Measurements from ENCODE around the gene SPOCD1. TPM values are rescaled to one million over a fixed set of nuclear protein-coding genes. Genes with fewer than 3 reads are reported as not detected.

SPOCD1 gene
- total RNA-seq, 1 donor from 2014 or later, result 0.56 TPM

- H3K4me1 Mint-ChIP-seq, result peaks cover 13% of the 10 kb centered on the region
- H3K27me3 Mint-ChIP-seq (ENCODE audit: low read depth), result no peaks in the 10 kb centered on the region
- no peaks in the 10 kb centered on the region for H3K36me3 Mint-ChIP-seq (ENCODE audit: low read depth)
- no peak overlapping the region for H3K4me3 Mint-ChIP-seq
- no peak overlapping the region for H3K27ac Mint-ChIP-seq (ENCODE audit: unreplicated experiment)
- H3K9me3 Mint-ChIP-seq, result no peaks in the 10 kb centered on the region
- TF ChIP-seq CTCF (conservative IDR thresholded peaks at IDR 0.05), result no peak
- no peak for DNase-seq (ENCODE audit: low read depth, low spot score)
These were observed 19.1 kb downstream of the SPOCD1 start for GRCh38 chr1:31796707-31797106.

- TF ChIP-seq CTCF (conservative IDR thresholded peaks at IDR 0.05), result no peak
- Mint-ChIP-seq H3K4me3 (no peak overlapping the region), H3K9me3 (no peaks in the 10 kb centered on the region), H3K36me3 (ENCODE audit: low read depth) (no peaks in the 10 kb centered on the region), H3K27ac (ENCODE audit: unreplicated experiment) (no peak overlapping the region), H3K4me1 (peaks cover 12% of the 10 kb centered on the region), H3K27me3 (ENCODE audit: low read depth) (no peaks in the 10 kb centered on the region)
- DNase-seq (ENCODE audit: low read depth, low spot score), result no peak
These were observed 19.8 kb downstream of the SPOCD1 start for GRCh38 chr1:31795801-31796621.

- TF ChIP-seq CTCF (conservative IDR thresholded peaks at IDR 0.05), result no peak
- no peaks in the 10 kb centered on the region for H3K36me3 Mint-ChIP-seq (ENCODE audit: low read depth)
- H3K4me1 Mint-ChIP-seq, result peaks cover 7% of the 10 kb centered on the region
- no peak for DNase-seq (ENCODE audit: low read depth, low spot score)
- H3K9me3 Mint-ChIP-seq, result no peaks in the 10 kb centered on the region
- no peak overlapping the region for H3K27ac Mint-ChIP-seq (ENCODE audit: unreplicated experiment)
- H3K27me3 Mint-ChIP-seq (ENCODE audit: low read depth), result no peaks in the 10 kb centered on the region
- H3K4me3 Mint-ChIP-seq, result no peak overlapping the region
These were observed 20.6 kb downstream of the SPOCD1 start for GRCh38 chr1:31795096-31795675.

- Mint-ChIP-seq H3K9me3 (no peaks in the 10 kb centered on the region), H3K27me3 (ENCODE audit: low read depth) (no peaks in the 10 kb centered on the region), H3K36me3 (ENCODE audit: low read depth) (no peaks in the 10 kb centered on the region), H3K27ac (ENCODE audit: unreplicated experiment) (no peak overlapping the region), H3K4me3 (no peak overlapping the region), H3K4me1 (peaks cover 7% of the 10 kb centered on the region)
- no peak for DNase-seq (ENCODE audit: low read depth, low spot score)
- TF ChIP-seq CTCF (conservative IDR thresholded peaks at IDR 0.05), result no peak
These were observed 22.1 kb downstream of the SPOCD1 start for GRCh38 chr1:31793586-31794285.

- Mint-ChIP-seq H3K27ac (ENCODE audit: unreplicated experiment) (no peak overlapping the region), H3K27me3 (ENCODE audit: low read depth) (no peaks in the 10 kb centered on the region), H3K4me3 (no peak overlapping the region), H3K9me3 (no peaks in the 10 kb centered on the region), H3K36me3 (ENCODE audit: low read depth) (no peaks in the 10 kb centered on the region), H3K4me1 (peaks cover 9% of the 10 kb centered on the region)
- no peak for DNase-seq (ENCODE audit: low read depth, low spot score)
- no peak for TF ChIP-seq CTCF (conservative IDR thresholded peaks at IDR 0.05)
These were observed 22.7 kb downstream of the SPOCD1 start for GRCh38 chr1:31793086-31793485.

Measured in neural crest cell (in vitro differentiated cells).